Measurements from ENCODE around the gene CSPG4. TPM values are rescaled to one million over a fixed set of nuclear protein-coding genes. Genes with fewer than 3 reads are reported as not detected.

Gene CSPG4
- total and polyA plus RNA-seq, 10 of the 15 experiments (the other 5 are each of a cell fraction or from before 2014, with no cell fraction given): 0.02 to 2.2 (median 0.76) TPM

DNA sequence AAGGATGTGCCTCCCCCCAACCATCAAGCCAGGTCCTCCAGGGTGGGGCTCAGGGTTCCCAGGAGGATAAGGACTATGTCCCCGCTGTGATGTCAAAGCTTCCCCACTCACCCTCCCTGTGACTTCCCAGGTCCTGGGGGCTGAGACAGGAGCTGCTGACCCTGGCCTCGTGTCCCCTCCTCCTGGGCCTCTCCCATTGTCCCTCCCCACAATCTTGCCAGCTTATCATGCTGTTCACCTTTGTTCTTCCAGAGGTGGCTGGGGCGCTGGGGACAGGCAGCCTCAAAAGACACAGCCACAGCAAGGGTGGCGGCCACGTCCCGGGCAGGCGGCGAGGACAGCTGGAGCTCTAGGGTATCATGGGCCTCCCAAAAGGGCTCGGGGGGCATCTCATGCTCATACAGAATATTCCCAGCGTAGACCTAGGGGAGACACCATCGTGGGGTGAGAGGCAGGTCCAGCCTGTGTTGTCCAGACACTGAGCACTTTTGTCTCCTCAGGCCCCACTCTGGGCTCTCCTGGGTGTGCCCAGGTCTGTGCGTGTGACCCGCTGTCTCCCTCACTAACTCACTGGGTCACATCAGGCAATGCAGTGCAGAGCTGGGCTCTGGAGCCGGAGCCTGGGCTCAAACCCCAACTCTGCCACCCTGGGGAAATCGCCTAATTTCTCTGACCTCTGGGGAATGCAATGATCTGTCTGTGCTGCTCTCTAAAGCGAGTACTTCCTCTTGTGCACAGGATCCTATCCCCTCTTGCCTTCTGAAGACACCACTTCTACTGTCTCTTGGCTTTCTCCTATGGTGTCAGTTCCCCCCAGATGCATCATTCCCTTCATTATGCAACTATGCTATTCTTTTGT lies 35.0 kb downstream of the CSPG4 start:
- BruUV-seq (replicated peaks): no TSS peak
- Histone ChIP-seq H3K9ac (ENCODE audit: control insufficient read depth, insufficient read depth, low read length) (no peak overlapping the region), H3K27ac (ENCODE audit: control insufficient read depth, insufficient read depth) (no peak overlapping the region), H3K4me3 (no peak overlapping the region), H3K4me1 (ENCODE audit: control insufficient read depth, insufficient read depth, low read length) (no peaks in the 10 kb centered on the region), H3K9me3 (replicated peaks; ENCODE audit: control insufficient read depth, insufficient read depth, low read length) (no peaks in the 10 kb centered on the region), H3K27me3 (replicated peaks in 1 of 2; ENCODE audit: control insufficient read depth in 2 of 2, insufficient read depth in 2 of 2, low read length in 1 of 2) (peaks cover 0 to 1% of the 10 kb centered on the region in 2 experiments; a peak in 2 of 4 replicates), H3K79me2 (ENCODE audit: control insufficient read depth, insufficient read depth, low read length) (no peaks in the 10 kb centered on the region), H2AFZ (ENCODE audit: control insufficient read depth, low read depth, low read length) (no peak overlapping the region), H3K4me2 (ENCODE audit: control insufficient read depth, insufficient read depth) (no peak overlapping the region), H4K20me1 (ENCODE audit: control insufficient read depth, insufficient read depth) (no peaks in the 10 kb centered on the region), H3K36me3 (ENCODE audit: control insufficient read depth in 2 of 2, insufficient read depth in 2 of 2, low read length in 1 of 2) (no peaks in the 10 kb centered on the region)
- POLR2A ChIA-PET: interaction anchor here (0.9 to 1.0 kb wide), 2 partner anchors 37 to 75 kb away, joined by 3 to 7 read pairs; partner anchors contain the start of gene IMP3
- in situ Hi-C loops (cut with MboI): no loop called here
- 29% methylated on average over 16 of the region's 16 CpGs for WGBS (ENCODE audit: insufficient coverage, insufficient replicate concordance, low lambda C conversion rate, missing lambda C conversion rate)
- CTCF ChIA-PET: interaction anchor here (1.0 to 1.1 kb wide), 2 partner anchors 169 to 310 kb away, joined by 3 read pairs; partner anchors contain the start of gene MAN2C1
- TF ChIP-seq RELA (IDR thresholded peaks at IDR 0.05; ENCODE audit: borderline replicate concordance, partially characterized antibody) (no peak), TCF3 (IDR thresholded peaks at IDR 0.05; ENCODE audit: borderline replicate concordance, insufficient read depth, low read depth, low read length) (no peak), SMARCA5 (IDR thresholded peaks at IDR 0.05) (no peak), RAD21 (IDR thresholded peaks at IDR 0.05; ENCODE audit: insufficient read depth, low read depth, low read length) (no peak), NFXL1 (IDR thresholded peaks at IDR 0.05; ENCODE audit: borderline replicate concordance) (no peak), HCFC1 (IDR thresholded peaks at IDR 0.05; ENCODE audit: low read length) (no peak), TBL1XR1 (IDR thresholded peaks at IDR 0.05; ENCODE audit: low read depth, low read length) (no peak), BHLHE40 (IDR thresholded peaks at IDR 0.05; ENCODE audit: borderline replicate concordance in 1 of 2, low read depth in 2 of 2, low read length in 1 of 2) (no peak), RUNX3 (IDR thresholded peaks at IDR 0.05; ENCODE audit: low read length) (no peak)
- TF ChIP-seq, protein P1, sequence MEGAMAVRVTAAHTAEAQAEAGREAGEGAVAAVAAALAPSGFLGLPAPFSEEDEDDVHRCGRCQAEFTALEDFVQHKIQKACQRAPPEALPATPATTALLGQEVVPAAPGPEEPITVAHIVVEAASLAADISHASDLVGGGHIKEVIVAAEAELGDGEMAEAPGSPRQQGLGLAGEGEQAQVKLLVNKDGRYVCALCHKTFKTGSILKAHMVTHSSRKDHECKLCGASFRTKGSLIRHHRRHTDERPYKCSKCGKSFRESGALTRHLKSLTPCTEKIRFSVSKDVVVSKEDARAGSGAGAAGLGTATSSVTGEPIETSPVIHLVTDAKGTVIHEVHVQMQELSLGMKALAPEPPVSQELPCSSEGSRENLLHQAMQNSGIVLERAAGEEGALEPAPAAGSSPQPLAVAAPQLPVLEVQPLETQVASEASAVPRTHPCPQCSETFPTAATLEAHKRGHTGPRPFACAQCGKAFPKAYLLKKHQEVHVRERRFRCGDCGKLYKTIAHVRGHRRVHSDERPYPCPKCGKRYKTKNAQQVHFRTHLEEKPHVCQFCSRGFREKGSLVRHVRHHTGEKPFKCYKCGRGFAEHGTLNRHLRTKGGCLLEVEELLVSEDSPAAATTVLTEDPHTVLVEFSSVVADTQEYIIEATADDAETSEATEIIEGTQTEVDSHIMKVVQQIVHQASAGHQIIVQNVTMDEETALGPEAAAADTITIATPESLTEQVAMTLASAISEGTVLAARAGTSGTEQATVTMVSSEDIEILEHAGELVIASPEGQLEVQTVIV (IDR thresholded peaks at IDR 0.05; ENCODE audit: borderline replicate concordance, partially characterized antibody): no peak
- SMC1A ChIA-PET (ENCODE audit: uncharacterized antibody, unreplicated experiment): interaction anchor here (0.5 kb wide), 1 partner anchor 181 kb away, joined by 3 read pairs; no protein-coding TSS in a partner anchor
- FAIRE-seq (no peak), ATAC-seq (no peak), DNase-seq (ENCODE audit: low read depth, low spot score) (no peak)
- intact Hi-C loops (cut with micrococcal nuclease; ENCODE audit: unreplicated experiment): no loop called here
- RAD21 ChIA-PET (ENCODE audit: unreplicated experiment): no interaction called here
